DMS53 treated with DMSO at 0.1 percent for 48 hours (cell line): ENCODE data around the gene OR2F1.
A peak's percentile ranks its signal among the peaks of the same experiment; 100 is the strongest.

ENCODE experiments used
- DNase-seq: peaks from one replicate; lab custom pipeline; 2025; ENCODE audit not compliant: unreplicated experiment; lab: John Stamatoyannopoulos, UW

Gene OR2F1

GRCh38 chr7:143954544-143954943 is at the start of gene OR2F1:
TSS of gene OR2F1 (plus strand) at chr7:143954844. CDS start at chr7:143959971, 5,127 bp downstream.
- DNase-seq = no peak

GRCh38 chr7:143905509-143905908 is 49.1 kb upstream of the OR2F1 start:
- peak; percentile 19 for DNase-seq

- DNase-seq = no peak
Observed at GRCh38 chr7:143906151-143906550, 48.5 kb upstream of the OR2F1 start.

DNA sequence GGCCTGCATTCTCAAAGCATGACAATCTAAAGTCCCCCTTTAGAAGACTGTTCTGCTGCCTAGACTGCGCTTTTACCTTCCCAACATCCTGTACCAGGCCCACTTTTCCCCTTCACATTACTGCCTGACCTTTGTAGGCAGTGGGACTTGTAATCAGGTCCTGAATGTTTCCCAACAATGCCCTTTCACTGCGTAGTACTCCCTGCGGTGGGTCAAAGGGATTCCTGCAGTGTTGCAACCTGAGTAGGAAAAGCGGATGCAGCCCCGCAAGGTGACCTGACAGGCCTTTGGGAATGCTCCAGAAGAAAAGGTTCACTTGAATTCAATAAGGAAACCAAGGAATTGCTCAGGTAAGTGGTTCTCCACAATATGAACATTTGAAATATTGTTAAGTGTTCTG is 47.7 kb upstream of the OR2F1 start:
- no peak for DNase-seq

GRCh38 chr7:143908120-143908519 is 46.5 kb upstream of the OR2F1 start:
- no peak for DNase-seq

- no peak for DNase-seq
Observed at GRCh38 chr7:143909863-143910262, 44.8 kb upstream of the OR2F1 start.

DNA sequence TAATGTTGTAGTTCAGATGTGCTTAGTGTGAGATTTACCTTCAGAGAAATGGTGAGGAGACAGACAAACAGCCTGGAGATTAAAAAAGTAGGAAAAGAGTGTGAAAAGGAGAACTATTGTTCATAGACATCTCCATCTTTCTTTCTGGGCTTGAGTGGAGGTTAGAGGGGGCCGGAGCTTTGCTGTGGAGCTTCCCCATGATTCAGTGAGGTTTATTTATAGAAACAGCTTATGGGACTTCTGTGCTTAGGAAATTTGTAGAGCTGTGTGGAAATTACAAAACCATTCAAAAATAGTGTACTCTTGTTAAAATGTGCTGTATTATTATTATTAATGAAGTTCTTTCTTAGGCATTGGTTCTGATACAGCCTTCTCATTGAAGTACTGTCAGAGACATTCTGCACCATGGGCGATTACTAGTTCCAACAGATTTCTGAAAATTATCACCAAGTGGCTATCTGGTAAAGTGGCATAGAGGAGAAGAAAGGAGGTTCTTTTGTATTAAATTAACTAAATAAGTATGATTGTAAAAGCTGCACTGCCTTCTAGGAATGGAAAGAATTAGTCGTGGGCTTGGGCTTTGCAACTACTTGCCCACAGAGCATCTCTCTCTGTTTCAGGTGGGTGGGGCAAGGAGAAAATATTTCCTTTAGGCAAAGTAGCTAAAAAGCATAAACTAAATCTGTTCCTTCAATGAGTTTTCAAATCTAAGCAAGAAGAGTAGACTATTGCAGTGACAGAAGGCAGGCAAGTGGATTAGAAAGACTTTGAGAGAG is 44.0 kb upstream of the OR2F1 start:
- no peak for DNase-seq

DNA sequence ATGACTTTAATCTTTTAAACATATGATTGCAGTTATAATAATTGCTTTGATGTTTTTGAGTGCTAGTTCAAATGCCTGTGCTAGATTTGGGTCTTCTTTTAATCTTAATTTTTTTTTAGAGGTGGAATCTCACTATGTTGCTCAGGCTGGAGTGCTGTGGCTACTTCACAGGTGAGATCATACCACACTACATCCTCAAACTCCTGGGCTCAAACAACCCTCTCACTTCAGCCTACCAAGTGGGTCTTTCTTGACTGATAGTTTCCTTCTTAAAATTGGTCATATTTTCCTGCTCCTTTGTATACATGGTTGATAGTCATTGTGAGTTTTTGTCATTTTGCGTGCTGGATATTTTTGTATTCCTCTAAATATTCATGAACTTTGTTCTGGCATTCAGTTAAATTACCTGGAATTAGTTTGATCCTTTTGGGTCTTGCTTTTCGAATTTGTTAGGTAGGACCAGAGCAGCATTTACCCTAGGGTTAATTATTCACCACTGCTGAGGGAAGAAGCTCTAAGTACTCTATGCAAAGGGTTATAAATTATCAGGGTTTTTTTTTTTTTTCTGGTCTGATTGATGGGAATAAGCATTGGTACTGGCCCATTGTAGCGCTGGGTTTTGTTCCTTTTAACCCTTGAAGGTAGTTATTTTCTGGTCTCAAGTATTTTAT is 40.6 kb upstream of the OR2F1 start:
- DNase-seq = peak; percentile 17

GRCh38 chr7:143914938-143915652 is 39.5 kb upstream of the OR2F1 start:
- DNase-seq = no peak

DNA sequence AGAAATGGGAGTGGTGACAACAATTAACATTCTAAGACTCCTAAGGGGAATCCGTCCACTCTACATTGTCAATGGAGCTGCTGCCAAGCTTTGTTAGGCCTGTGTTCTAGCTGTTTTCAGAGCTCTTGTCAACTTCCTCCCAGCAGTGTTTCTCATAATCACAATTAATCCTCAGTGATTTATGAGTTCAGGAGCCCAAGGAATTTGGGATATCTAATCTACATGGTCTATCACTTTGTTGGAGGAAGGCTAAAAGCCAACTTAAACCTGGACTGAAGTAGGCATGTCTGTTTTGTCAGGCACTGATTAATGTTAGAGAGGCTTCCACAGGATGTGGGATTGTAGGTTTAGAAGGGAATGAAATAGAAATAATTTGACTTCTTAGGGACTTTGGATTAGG is 29.8 kb upstream of the OR2F1 start:
- DNase-seq = no peak

- peak; percentile 70 for DNase-seq
Observed at GRCh38 chr7:143929224-143929920, 25.3 kb upstream of the OR2F1 start.

GRCh38 chr7:143931739-143932138 is 22.9 kb upstream of the OR2F1 start:
- DNase-seq = no peak

GRCh38 chr7:143934526-143935325 is 19.9 kb upstream of the OR2F1 start, which contains the start of gene OR2F2:
TSS of gene OR2F2 (plus strand) at chr7:143935233. CDS start at chr7:143935233, 0 bp downstream.
- DNase-seq = no peak

- DNase-seq = no peak
Observed at GRCh38 chr7:143936087-143937009, 18.3 kb upstream of the OR2F1 start.

DNA sequence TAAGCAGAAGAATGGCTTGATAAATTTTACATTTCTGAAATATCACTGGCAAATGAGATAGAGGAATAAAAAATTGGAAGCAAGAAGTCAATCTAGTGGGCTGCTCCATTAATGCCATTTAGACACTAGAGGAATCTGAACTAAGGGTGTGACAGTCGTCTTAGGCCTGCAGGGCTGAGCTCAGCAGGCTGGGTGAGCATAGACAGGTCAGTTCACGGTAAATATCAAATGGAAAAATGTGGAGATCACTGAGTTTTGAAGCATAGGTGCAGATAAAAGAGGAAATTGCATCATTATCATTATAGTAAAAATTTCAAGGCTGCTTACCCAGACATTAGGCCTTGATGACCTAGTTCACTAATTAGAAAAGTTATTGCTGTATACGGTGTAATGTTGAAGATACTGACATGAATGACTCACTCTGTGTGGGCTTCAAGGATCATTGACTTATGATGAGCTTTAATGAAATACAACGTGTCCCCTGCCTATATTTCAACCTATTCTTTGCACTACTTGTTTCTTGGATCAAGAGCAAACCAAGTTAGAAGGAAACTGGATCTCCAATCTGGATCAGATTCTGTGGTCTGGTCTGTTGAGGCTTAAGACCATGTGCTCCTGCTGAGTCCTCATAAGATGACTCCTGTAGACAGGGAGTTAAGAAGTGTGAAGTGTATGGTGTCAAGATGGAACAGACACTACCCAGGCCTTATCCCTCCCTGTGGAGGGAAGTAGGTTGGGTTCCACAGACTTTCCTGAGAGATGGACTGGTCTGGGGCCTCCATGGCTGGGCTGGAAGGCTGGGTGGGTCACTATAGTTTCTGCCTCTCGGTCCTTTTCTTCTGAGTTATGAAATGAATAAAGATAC is 16.0 kb upstream of the OR2F1 start:
- DNase-seq = no peak

DNA sequence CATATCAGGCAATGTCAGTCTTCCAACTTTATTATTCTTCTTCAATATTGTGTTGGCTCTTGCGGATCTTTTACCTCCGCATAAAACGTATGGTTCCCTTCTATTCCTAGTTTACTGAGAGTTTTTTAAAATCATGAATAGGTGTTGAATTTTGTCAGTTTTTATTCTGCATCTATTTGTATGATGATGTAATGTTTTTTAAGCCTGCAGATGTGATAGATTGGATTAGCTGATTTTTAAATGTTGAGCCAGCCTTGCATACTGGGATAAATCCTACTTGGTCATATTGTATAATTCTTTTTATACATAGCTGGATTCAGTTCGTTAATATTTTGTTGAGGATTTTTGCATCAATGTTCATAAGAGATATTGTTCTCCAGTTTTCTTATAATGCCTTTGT is 9.2 kb upstream of the OR2F1 start:
- DNase-seq = no peak

DNA sequence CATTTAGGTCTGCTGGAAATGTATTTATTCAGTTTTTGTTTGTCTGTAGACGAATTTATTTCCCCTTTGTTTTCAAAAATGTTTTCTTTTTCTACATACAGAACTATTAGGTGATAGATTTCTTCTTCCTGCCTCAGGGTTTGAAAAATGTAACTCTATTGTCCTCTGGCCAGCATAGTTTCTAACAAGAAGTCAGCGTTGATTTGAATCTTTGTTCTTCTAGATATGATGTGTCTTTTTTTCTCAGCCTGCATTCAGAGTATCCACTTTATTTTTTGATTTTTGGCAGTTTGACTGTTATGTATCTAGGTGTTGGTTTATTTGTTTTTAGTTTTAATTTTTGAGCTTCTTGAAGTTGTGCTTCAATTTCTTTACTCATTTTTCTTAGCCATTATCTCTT is 7.5 kb upstream of the OR2F1 start:
- DNase-seq = no peak

- DNase-seq = no peak
Observed at GRCh38 chr7:143948733-143949132, 5.9 kb upstream of the OR2F1 start.
